Ovary (tissue), 9 donors: ENCODE results near the gene HSPA6. TPM values are rescaled to one million over a fixed set of nuclear protein-coding genes. Genes with fewer than 3 reads are reported as not detected.
"Not testable (repeated sequence)": the region's sequence is repeated elsewhere in the genome, so short reads cannot be mapped to it uniquely, and the experiment has no call there.

Experiments used
- DNase-seq, 5 donors: peaks; one replicate each; pipeline ENCODE4 v3.0.0-alpha.2; 2019 to 2020
- H3K27ac ChIP-seq, 2 donors: fragments of 200-600 bp; one replicate each; pipeline versions ENCODE4 v1.5.1 to v1.8.0; 2019 to 2022
- H3K27me3 ChIP-seq: fragments of 200-600 bp; one replicate; pipeline ENCODE4 v1.8.0; 2022
- H3K36me3 ChIP-seq: fragments of 200-600 bp; sonication (generic); one replicate; pipeline ENCODE4 v1.5.1; 2019
- H3K4me1 ChIP-seq: one replicate; pipeline ENCODE4 v1.8.1; 2013; ENCODE audit warnings: mild to moderate bottlenecking, moderate library complexity; ENCODE audit not compliant: insufficient read depth
- H3K4me3 ChIP-seq: fragments of 200-600 bp; sonication (generic); one replicate; pipeline ENCODE4 v1.5.1; 2017
- H3K9me3 ChIP-seq, 2 donors: fragments of 200-600 bp in 1 of 2; sonication (generic) in 1 of 2; one replicate each; pipeline versions ENCODE4 v1.5.1 to v1.8.1; 2013 to 2019; ENCODE audit warnings: mild to moderate bottlenecking in 1 of 2, moderate library complexity in 1 of 2
- EP300 ChIP-seq: sonication (generic); formaldehyde crosslinking; IDR thresholded peaks from one replicate; pipeline ENCODE4 v1.6.1; 2017; ENCODE audit warnings: antibody characterized with exemption
- POLR2A ChIP-seq: fragments of 450-650 bp; IDR thresholded peaks from one replicate; pipeline ENCODE4 v1.6.1; 2017; ENCODE audit warnings: antibody characterized with exemption, mild to moderate bottlenecking, moderate library complexity
- WGBS, 3 donors: extraction: QIAGEN DNeasy Blood & Tissue Kit in 1 of 3; methylation state at CpG; one replicate each; pipeline versions ENCODE4 v1.1.5 to v1.1.7; 2013 to 2017; 5-methylcytosine and 5-hydroxymethylcytosine counted together
- intact Hi-C, 4 donors: fragments of 100-400 bp; cut with DNase I; formaldehyde crosslinking; loops; one replicate each; pipeline versions ENCODE4 v1.11.0 to v1.15.1; 2022 to 2023
- polyA plus RNA-seq, 2 donors: library from polyadenylated mRNA; stranded (reverse); fragments of 200-250 nt in 1 of 2; fragments of 350-450 nt in 1 of 2; fragmentation: Illumina TruSeq in 1 of 2; extraction: RNeasy Lipid Tissue Mini Kit (QIAGEN cat#74804) in 1 of 2; gene quantifications; one replicate each; pipeline ENCODE4 v1.2.3, GENCODE V29; 2013 to 2014
- total RNA-seq, 7 donors: library from RNA; depleted of rRNA in 2 of 7; stranded (reverse); fragments of >200 nt in 2 of 7; fragmentation: NEBNext Ultra II Directional in 3 of 7; extraction: Animal tissue kit (Norgen Biotek cat#: 25700) in 3 of 7; gene quantifications; one replicate each; pipeline versions ENCODE4 v1.1.0 to v1.2.4, GENCODE V29; 2016 to 2023
- TF ChIP-seq, protein P1 (sequence below), 3 donors: fragments of 450-650 bp in 2 of 3; fragments of 200-600 bp in 1 of 3; IDR thresholded peaks; one replicate each; pipeline versions ENCODE4 v1.5.1 to v1.8.0; 2016 to 2022; ENCODE audit warnings: antibody characterized with exemption in 3 of 3, mild to moderate bottlenecking in 1 of 3
- donor health status: DM: no; HTN: no; CAD: no; lungs with moderate emphysema.
- donor health status: DM: no; HTN: no; CAD: no.
- donor health status: Bipolar disorder and iron deficiency.
- donor health status: DM: yes; HTN: yes; CAD: no.
- donor health status: DM: no; HTN: no; CAD: no.
- donor health status: DM: yes; HTN: yes; CAD: no.

HSPA6 gene
- total and polyA plus RNA-seq, 9 donors: 0.87 to 7.9 (median 1.6) TPM

DNA sequence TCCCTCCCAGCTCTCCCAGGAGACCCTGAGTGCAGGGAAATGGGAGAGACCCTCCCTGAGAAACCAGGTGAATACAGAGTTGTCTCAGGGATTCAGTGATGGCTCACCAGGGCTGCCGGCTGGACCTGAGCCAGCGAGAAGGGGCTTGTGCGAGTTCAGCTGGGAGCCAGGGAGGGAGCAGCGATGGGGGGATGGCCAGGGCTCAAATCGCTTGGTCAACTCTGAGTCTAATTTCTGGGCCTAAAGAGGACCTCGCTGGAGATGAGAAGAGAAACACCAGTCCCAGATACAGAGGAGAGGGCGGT is 12.6 kb upstream of the HSPA6 start:
- TF ChIP-seq, protein P1, sequence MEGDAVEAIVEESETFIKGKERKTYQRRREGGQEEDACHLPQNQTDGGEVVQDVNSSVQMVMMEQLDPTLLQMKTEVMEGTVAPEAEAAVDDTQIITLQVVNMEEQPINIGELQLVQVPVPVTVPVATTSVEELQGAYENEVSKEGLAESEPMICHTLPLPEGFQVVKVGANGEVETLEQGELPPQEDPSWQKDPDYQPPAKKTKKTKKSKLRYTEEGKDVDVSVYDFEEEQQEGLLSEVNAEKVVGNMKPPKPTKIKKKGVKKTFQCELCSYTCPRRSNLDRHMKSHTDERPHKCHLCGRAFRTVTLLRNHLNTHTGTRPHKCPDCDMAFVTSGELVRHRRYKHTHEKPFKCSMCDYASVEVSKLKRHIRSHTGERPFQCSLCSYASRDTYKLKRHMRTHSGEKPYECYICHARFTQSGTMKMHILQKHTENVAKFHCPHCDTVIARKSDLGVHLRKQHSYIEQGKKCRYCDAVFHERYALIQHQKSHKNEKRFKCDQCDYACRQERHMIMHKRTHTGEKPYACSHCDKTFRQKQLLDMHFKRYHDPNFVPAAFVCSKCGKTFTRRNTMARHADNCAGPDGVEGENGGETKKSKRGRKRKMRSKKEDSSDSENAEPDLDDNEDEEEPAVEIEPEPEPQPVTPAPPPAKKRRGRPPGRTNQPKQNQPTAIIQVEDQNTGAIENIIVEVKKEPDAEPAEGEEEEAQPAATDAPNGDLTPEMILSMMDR (IDR thresholded peaks at IDR 0.05): no peak
- TF ChIP-seq EP300 (no peak), POLR2A (no peak)
- H3K4me3 ChIP-seq: no peak overlapping the region
- H3K27ac ChIP-seq: no peak overlapping the region
- no peak for DNase-seq
- no peaks in the 10 kb centered on the region for H3K36me3 ChIP-seq
- H3K27me3 ChIP-seq: no peaks in the 10 kb centered on the region
- 65 to 80% (median 80%) methylated on average over 7 of the region's 7 CpGs for WGBS, 3 donors
- no peaks in the 10 kb centered on the region for H3K4me1 ChIP-seq
- H3K9me3 ChIP-seq: no peaks in the 10 kb centered on the region
- intact Hi-C loops: no loop called here

DNA sequence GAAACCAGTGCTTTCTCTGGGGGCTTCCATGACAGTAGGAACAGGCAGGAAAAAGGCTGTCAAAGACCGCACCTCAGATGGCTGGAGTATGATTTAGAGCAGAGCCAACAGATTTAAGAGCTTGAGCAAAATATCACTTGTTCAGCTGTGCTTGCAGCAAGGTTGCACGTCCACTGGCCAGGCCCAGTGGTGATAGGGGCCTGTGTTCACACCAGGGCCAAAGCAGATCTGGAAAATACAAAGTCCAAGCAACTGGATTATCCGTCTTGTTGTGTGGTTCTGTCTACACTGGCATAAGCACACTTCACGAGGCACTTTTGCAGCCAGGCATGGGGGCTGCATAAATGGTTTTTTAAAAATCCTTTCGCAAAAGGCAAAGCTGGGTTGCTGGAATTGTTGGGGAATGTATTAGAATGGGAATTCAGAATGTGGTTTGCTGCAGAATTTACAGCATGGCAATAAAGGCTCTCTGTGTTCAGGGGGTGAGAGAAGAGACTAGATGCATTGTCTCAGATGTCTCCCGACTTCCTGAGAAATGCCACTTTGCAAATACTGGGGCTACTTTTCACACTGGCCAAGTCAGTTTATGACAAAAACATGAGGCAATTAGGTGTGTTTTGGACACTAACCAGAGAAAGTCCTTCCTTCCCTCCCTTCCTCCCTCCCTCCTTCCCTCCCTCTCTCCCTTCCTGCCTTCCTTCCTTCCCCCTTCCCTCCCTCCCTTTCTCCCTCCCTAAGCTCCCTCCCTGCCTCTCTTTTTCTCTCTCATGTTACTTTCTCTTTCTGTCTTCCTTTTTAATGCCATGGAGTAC is 11.5 kb upstream of the HSPA6 start:
- H3K4me3 ChIP-seq, H3K9me3 ChIP-seq, intact Hi-C loops, H3K36me3 ChIP-seq, DNase-seq, H3K27ac ChIP-seq, H3K4me1 ChIP-seq, H3K27me3 ChIP-seq: not testable (repeated sequence)
- 87 to 91% (median 89%) methylated on average over 6 of the region's 6 CpGs for whole genome bisulfite sequencing, 3 donors

DNA sequence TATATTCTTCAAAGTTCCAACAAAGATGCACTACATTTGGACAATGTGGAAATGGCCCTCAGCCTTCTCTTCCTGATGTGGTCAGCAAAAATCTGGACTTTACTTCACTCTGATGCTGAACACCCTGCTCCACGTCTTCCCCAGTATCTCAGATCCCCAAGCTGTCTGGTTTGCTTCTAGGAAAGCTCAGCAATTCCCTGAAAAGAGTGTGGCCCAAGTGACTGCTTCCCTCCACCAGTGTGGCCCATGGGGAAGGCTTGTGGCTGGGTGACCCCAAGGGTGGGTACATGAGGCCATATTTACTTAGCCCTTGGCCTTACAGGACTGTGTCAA is 10.9 kb upstream of the HSPA6 start:
- WGBS, 3 donors: 0 to 38% (median 0%) methylated on average over 1 of the region's 1 CpG
- H3K9me3 ChIP-seq, H3K4me3 ChIP-seq, intact Hi-C loops, H3K27ac ChIP-seq, H3K4me1 ChIP-seq, DNase-seq, H3K36me3 ChIP-seq, H3K27me3 ChIP-seq: not testable (repeated sequence)

DNA sequence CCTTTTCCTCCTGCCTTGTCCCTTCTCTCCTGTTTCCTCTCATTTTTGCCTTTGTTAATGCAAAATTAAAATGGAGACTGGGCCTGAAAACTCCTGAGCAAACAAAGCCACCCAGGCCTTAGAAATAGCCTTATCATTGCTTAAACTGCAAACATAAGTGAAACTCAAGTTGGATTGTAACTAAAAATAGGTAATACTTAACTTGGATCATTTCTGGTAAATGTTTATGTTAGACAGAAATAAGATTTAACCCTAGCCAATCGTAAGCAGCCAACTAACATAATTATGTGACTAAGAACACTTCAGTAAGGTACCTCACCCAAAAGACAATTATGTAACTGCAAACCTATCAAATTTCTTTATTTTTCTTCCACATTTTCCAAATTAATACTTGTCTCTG is 10.4 kb upstream of the HSPA6 start:
- H3K36me3 ChIP-seq, H3K9me3 ChIP-seq, H3K27me3 ChIP-seq, H3K4me1 ChIP-seq, H3K27ac ChIP-seq, H3K4me3 ChIP-seq, DNase-seq, intact Hi-C loops: not testable (repeated sequence)
- 70 to 90% (median 86%) methylated on average over 1 of the region's 1 CpG for WGBS, 3 donors

DNA sequence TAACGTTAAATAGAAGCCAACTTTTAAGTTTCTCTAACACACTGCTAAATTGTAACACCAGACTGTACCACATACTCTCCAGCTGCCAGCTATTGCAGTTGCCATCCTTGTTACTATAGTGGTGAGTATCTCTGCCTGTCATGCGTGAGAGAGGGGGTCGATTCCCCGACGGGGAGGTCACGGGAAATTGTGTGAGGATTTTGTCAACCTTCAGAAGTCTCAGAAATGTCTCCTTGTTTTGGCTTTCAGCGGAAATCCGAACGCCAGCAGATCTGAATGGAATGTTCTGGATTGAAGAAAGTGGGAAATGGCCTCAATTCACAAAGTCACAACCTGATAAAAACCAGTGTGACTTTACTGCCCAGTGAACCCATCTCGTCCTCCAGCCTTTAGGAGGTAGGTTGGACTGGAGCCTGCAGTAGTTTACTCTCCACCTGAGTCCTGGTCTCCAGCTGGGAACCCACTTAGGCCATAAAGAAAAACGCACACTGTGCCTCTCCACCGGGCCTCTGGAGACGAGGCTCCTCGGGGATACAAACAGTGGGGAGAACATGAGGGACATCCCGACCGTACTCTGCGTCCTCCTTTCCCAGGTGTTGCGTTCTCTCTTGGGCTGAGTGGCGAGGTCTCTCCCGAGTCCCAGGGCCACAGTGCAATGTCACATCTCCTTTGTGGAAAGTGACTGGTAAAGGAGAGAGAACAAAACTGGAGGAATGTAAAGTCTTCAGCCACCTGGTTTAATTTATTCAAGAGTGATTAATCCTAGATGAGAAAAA is 1.1 kb upstream of the HSPA6 start:
- 67 to 80% (median 73%) methylated on average over 19 to 20 of the region's 20 CpGs for WGBS, 3 donors
- H3K27me3 ChIP-seq, DNase-seq, H3K4me3 ChIP-seq, H3K4me1 ChIP-seq, H3K27ac ChIP-seq, H3K9me3 ChIP-seq, H3K36me3 ChIP-seq: not testable (repeated sequence)
- intact Hi-C loops: loop anchor here in 1 of 4 donors (10.0 kb wide), 1 partner anchor 118 kb away; no protein-coding TSS in a partner anchor

DNA sequence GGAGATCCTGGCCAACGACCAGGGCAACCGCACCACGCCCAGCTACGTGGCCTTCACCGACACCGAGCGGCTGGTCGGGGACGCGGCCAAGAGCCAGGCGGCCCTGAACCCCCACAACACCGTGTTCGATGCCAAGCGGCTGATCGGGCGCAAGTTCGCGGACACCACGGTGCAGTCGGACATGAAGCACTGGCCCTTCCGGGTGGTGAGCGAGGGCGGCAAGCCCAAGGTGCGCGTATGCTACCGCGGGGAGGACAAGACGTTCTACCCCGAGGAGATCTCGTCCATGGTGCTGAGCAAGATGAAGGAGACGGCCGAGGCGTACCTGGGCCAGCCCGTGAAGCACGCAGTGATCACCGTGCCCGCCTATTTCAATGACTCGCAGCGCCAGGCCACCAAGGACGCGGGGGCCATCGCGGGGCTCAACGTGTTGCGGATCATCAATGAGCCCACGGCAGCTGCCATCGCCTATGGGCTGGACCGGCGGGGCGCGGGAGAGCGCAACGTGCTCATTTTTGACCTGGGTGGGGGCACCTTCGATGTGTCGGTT is 477 bp downstream of the HSPA6 start:
- WGBS, 3 donors: 3 to 16% (median 6%) methylated on average over 17 to 42 of the region's 55 CpGs
- peak in 2 of 5 donors; percentile 45 to 55 for DNase-seq
- Histone ChIP-seq H3K27ac (peak overlapping the region; percentile 38 to 59), H3K4me3 (peak overlapping the region; percentile 43)
- H3K36me3 ChIP-seq, H3K27me3 ChIP-seq, H3K4me1 ChIP-seq, H3K9me3 ChIP-seq: not testable (repeated sequence)
- intact Hi-C loops: loop anchor here in 1 of 4 donors (10.0 kb wide), 1 partner anchor 120 kb away; no protein-coding TSS in a partner anchor

DNA sequence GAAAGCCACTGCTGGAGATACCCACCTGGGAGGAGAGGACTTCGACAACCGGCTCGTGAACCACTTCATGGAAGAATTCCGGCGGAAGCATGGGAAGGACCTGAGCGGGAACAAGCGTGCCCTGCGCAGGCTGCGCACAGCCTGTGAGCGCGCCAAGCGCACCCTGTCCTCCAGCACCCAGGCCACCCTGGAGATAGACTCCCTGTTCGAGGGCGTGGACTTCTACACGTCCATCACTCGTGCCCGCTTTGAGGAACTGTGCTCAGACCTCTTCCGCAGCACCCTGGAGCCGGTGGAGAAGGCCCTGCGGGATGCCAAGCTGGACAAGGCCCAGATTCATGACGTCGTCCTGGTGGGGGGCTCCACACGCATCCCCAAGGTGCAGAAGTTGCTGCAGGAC is 981 bp downstream of the HSPA6 start:
- H3K27ac ChIP-seq, H3K36me3 ChIP-seq, H3K27me3 ChIP-seq, H3K4me1 ChIP-seq, H3K9me3 ChIP-seq: not testable (repeated sequence)
- WGBS, 3 donors: 38 to 62% (median 53%) methylated on average over 14 to 18 of the region's 23 CpGs
- H3K4me3 ChIP-seq: peak overlapping the region; percentile 43
- intact Hi-C loops: loop anchor here in 1 of 4 donors (10.0 kb wide), 1 partner anchor 121 kb away; no protein-coding TSS in a partner anchor
- DNase-seq: peak in 1 of 5 donors; percentile 36

DNA sequence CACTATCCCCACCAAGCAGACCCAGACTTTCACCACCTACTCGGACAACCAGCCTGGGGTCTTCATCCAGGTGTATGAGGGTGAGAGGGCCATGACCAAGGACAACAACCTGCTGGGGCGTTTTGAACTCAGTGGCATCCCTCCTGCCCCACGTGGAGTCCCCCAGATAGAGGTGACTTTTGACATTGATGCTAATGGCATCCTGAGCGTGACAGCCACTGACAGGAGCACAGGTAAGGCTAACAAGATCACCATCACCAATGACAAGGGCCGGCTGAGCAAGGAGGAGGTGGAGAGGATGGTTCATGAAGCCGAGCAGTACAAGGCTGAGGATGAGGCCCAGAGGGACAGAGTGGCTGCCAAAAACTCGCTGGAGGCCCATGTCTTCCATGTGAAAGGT is 1.6 kb downstream of the HSPA6 start:
- H3K4me3 ChIP-seq, H3K4me1 ChIP-seq, DNase-seq, H3K27ac ChIP-seq, H3K27me3 ChIP-seq, H3K9me3 ChIP-seq, H3K36me3 ChIP-seq: not testable (repeated sequence)
- 74 to 85% (median 83%) methylated on average over 6 to 7 of the region's 7 CpGs for WGBS, 3 donors
- intact Hi-C loops: loop anchor here in 1 of 4 donors (10.0 kb wide), 1 partner anchor 121 kb away; no protein-coding TSS in a partner anchor

DNA sequence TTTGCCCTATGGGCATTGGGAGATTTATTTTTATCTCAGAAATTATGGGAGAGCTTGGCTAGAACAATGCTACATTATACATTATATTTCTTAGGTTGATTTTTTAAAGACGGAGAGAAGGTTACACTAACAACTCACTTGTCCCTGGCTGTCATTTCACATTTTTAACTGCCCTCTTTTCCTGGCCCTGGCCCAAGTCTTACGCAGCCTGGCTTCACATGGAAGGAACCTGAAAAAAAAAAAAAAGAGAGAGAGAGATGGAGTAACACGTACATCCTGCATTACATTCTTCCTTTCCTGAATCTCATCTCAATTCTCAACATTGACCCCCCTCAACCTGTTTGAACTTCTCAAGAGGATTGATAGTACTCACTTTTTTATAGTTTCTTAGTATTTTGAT is 4.2 kb downstream of the HSPA6 start:
- H3K36me3 ChIP-seq, H3K4me1 ChIP-seq, H3K4me3 ChIP-seq, DNase-seq, H3K9me3 ChIP-seq, H3K27me3 ChIP-seq, H3K27ac ChIP-seq: not testable (repeated sequence)
- 31 to 51% (median 41%) methylated on average over 3 of the region's 3 CpGs for WGBS, 3 donors
- intact Hi-C loops: loop anchor here in 1 of 4 donors (10.0 kb wide), 1 partner anchor 124 kb away; no protein-coding TSS in a partner anchor

DNA sequence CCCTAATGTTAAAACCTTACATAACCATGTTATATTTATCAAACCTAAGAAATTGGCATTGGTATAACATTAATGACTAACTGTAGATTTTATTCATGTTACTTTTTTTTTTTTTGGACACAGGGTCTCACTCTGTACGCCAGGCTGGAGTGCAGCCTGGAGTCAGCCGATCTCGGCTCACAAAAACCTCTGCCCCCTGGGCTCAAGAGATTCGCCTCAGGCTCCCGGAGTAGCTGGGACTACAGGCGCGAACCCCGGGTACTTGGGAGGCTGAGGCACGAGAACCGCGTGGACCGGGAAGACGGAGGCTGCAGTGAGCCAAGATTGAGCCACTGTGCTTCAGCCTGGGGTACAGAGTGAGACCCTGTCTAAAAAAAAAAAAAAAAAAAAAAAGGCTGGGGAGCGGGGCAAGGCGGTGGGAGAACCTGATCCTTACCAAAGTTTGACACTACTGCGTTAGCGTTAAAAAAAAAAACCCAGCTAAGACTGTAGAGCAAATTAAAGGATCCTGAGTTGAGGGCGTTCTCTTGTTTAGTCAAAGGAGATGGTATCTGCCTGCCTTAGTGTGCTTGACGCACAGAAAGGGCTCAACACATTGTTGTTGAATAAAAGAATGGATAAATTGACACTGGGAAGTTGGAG is 5.2 kb downstream of the HSPA6 start:
- not testable (repeated sequence) for H3K27me3 ChIP-seq, H3K4me1 ChIP-seq, DNase-seq, H3K9me3 ChIP-seq, H3K27ac ChIP-seq, H3K36me3 ChIP-seq
- H3K4me3 ChIP-seq: peak overlapping the region; percentile 87
- intact Hi-C loops: loop anchor here in 2 of 4 donors (10.0 kb wide), 2 partner anchors 125 to 135 kb away; no protein-coding TSS in a partner anchor
- WGBS, 3 donors: 18 to 25% (median 23%) methylated on average over 19 of the region's 19 CpGs
